HEK293 (cell line): ENCODE measurements around the gene CYP4F22.

Experiments
- CTCF ChIA-PET: fragments of 350-600 bp; formaldehyde crosslinking; extraction: SDS; loops from one replicate; lab custom pipeline; 2021; ENCODE audit warnings: antibody characterized with exemption; lab: Yijun Ruan, JAX
- POLR2A ChIA-PET: fragments of 300-600 bp; formaldehyde crosslinking; extraction: SDS; loops from one replicate; lab custom pipeline; 2020; ENCODE audit warnings: antibody characterized with exemption, inconsistent platforms; lab: Yijun Ruan, JAX
- H3K27ac ChIP-seq: fragments of 200-500 bp; sonication (Bioruptor generic); 2 replicates; pipeline ENCODE4 v1.5.1; 2014; ENCODE audit warnings: low read depth, low read length, control low read depth, inconsistent platforms; ENCODE audit errors: extremely low read depth
- H3K36me3 ChIP-seq, 2 experiments: fragments of 200-500 bp in 1 of 2; sonication (Bioruptor generic) in 1 of 2; 1 replicate in 1 of 2; 2 replicates in 1 of 2; pipeline ENCODE4 v1.5.1; 2014 to 2017; ENCODE audit warnings: inconsistent platforms in 2 of 2, low read length in 2 of 2; ENCODE audit not compliant: control insufficient read depth in 2 of 2, insufficient read depth in 1 of 2
- H3K4me1 ChIP-seq: fragments of 200-500 bp; sonication (Bioruptor generic); 2 replicates; pipeline ENCODE4 v1.5.1; 2014; ENCODE audit warnings: mild to moderate bottlenecking, low read length, inconsistent platforms; ENCODE audit not compliant: control insufficient read depth, insufficient read depth
- H3K4me3 ChIP-seq: 2 replicates; pipeline ENCODE4 v1.5.1; 2011; ENCODE audit warnings: low read depth, mild to moderate bottlenecking, control low read depth, low read length, moderate library complexity
- H3K9me3 ChIP-seq: fragments of 200-500 bp; sonication (Bioruptor generic); 2 replicates; pipeline ENCODE4 v1.5.1; 2014; ENCODE audit warnings: low read depth, low read length, inconsistent platforms; ENCODE audit not compliant: control insufficient read depth, insufficient read depth
- SETDB1 ChIP-seq: IDR thresholded peaks from one replicate; pipeline ENCODE4 v1.6.1; 2017; ENCODE audit warnings: mild to moderate bottlenecking, low read length, moderate library complexity, mixed read lengths; ENCODE audit not compliant: insufficient read length
- TRIM28 ChIP-seq: IDR thresholded peaks from 2 replicates; pipeline ENCODE4 v1.6.1; 2011; ENCODE audit warnings: low read length, control low read depth, borderline replicate concordance
- ZBTB20 ChIP-seq: fragments of 450-650 bp; formaldehyde crosslinking; IDR thresholded peaks from 2 replicates; pipeline ENCODE4 v1.5.1; 2016; ENCODE audit warnings: missing biosample characterization, missing genetic modification characterization
- ZFHX2 ChIP-seq: fragments of 450-650 bp; formaldehyde crosslinking; conservative IDR thresholded peaks from 2 replicates; pipeline ENCODE4 v1.5.1; 2016; ENCODE audit warnings: missing biosample characterization, missing genetic modification characterization
- ZFP41 ChIP-seq: fragments of 450-650 bp; formaldehyde crosslinking; IDR thresholded peaks from 2 replicates; pipeline ENCODE4 v1.5.1; 2016; ENCODE audit warnings: missing biosample characterization, missing genetic modification characterization, borderline replicate concordance
- ZIC2 ChIP-seq: fragments of 450-650 bp; formaldehyde crosslinking; IDR thresholded peaks from 2 replicates; pipeline ENCODE4 v1.5.1; 2016; ENCODE audit warnings: missing biosample characterization, missing genetic modification characterization
- ZNF175 ChIP-seq: fragments of 450-650 bp; formaldehyde crosslinking; IDR thresholded peaks from 2 replicates; pipeline ENCODE4 v1.5.1; 2016; ENCODE audit warnings: missing biosample characterization, missing genetic modification characterization
- ZNF266 ChIP-seq: fragments of 450-650 bp; formaldehyde crosslinking; IDR thresholded peaks from 2 replicates; pipeline ENCODE4 v1.5.1; 2016; ENCODE audit warnings: missing biosample characterization, missing genetic modification characterization, low read depth
- ZNF324 ChIP-seq: fragments of 450-650 bp; formaldehyde crosslinking; IDR thresholded peaks from 2 replicates; pipeline ENCODE4 v1.5.1; 2016; ENCODE audit warnings: missing biosample characterization, missing genetic modification characterization
- ZNF37A ChIP-seq: fragments of 450-650 bp; IDR thresholded peaks from 2 replicates; pipeline ENCODE4 v1.5.1; 2018; ENCODE audit warnings: missing biosample characterization, missing genetic modification characterization
- ZNF660 ChIP-seq: fragments of 450-650 bp; IDR thresholded peaks from 2 replicates; pipeline ENCODE4 v1.5.1; 2018; ENCODE audit warnings: missing biosample characterization, mild to moderate bottlenecking, missing genetic modification characterization
- ZNF768 ChIP-seq: fragments of 450-650 bp; formaldehyde crosslinking; IDR thresholded peaks from 2 replicates; pipeline ENCODE4 v1.5.1; 2018; ENCODE audit warnings: missing biosample characterization, mild to moderate bottlenecking, missing genetic modification characterization
- ZXDB ChIP-seq: fragments of 450-650 bp; formaldehyde crosslinking; IDR thresholded peaks from 2 replicates; pipeline ENCODE4 v1.5.1; 2016; ENCODE audit warnings: missing biosample characterization, missing genetic modification characterization
- TF ChIP-seq, protein P1 (sequence below): fragments of 450-650 bp; formaldehyde crosslinking; IDR thresholded peaks from 2 replicates; pipeline ENCODE4 v1.5.1; 2016; ENCODE audit warnings: missing biosample characterization, missing genetic modification characterization
- TF ChIP-seq, protein P2 (sequence below): fragments of 450-650 bp; formaldehyde crosslinking; IDR thresholded peaks from 2 replicates; pipeline ENCODE4 v1.5.1; 2017; ENCODE audit warnings: missing biosample characterization, mild to moderate bottlenecking, missing genetic modification characterization, moderate library complexity

CYP4F22 gene

DNA sequence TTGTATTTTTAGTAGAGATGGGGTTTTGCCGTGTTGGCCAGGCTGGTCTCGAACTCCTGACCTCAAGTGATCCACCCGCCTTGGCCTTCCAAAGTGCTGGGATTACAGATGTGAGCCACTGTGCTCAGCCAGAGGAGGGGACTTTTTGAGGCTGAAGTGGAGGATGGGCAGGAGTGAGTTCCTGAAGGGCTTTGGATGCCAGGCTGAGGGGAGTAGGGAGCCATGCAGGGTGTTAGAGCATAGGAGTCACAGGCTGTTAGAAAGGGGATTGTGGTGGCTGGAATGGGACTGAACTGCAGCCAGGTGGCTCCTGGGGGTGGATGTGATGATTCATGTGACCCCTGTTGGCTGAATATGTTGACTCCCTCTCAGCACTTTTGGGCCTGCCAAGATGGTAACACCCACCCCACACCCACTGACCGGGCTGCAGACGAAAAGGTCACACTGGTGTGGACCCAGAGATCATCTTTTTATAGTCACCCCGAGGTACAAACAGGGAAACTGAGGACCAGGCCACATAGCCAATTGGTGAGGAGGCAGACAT is 11.2 kb downstream of the CYP4F22 start (continued):
- TF ChIP-seq, protein P1, sequence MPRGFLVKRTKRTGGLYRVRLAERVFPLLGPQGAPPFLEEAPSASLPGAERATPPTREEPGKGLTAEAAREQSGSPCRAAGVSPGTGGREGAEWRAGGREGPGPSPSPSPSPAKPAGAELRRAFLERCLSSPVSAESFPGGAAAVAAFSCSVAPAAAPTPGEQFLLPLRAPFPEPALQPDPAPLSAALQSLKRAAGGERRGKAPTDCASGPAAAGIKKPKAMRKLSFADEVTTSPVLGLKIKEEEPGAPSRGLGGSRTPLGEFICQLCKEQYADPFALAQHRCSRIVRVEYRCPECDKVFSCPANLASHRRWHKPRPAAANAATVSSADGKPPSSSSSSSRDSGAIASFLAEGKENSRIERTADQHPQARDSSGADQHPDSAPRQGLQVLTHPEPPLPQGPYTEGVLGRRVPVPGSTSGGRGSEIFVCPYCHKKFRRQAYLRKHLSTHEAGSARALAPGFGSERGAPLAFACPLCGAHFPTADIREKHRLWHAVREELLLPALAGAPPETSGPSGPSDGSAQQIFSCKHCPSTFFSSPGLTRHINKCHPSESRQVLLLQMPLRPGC (tag by site-specific recombination): no peak
- no peak for TF ChIP-seq ZNF175 (tag by site-specific recombination)
- TF ChIP-seq ZXDB (tag by site-specific recombination): no peak
- TF ChIP-seq TRIM28: no peak
- no peak for TF ChIP-seq ZFP41 (tag by site-specific recombination)
- TF ChIP-seq ZFHX2 (tag by site-specific recombination): peak; percentile 54

- Histone ChIP-seq H3K27ac (no peak overlapping the region), H3K9me3 (no peaks in the 10 kb centered on the region)
- CTCF ChIA-PET: no interaction called here
- TF ChIP-seq ZNF175 (tag by site-specific recombination): no peak
- TF ChIP-seq SETDB1: no peak
- TF ChIP-seq ZNF266: no peak
- TF ChIP-seq ZIC2 (tag by site-specific recombination): no peak
- peak; percentile 95 for TF ChIP-seq ZNF37A (tag by site-specific recombination)
- TF ChIP-seq, protein P2, sequence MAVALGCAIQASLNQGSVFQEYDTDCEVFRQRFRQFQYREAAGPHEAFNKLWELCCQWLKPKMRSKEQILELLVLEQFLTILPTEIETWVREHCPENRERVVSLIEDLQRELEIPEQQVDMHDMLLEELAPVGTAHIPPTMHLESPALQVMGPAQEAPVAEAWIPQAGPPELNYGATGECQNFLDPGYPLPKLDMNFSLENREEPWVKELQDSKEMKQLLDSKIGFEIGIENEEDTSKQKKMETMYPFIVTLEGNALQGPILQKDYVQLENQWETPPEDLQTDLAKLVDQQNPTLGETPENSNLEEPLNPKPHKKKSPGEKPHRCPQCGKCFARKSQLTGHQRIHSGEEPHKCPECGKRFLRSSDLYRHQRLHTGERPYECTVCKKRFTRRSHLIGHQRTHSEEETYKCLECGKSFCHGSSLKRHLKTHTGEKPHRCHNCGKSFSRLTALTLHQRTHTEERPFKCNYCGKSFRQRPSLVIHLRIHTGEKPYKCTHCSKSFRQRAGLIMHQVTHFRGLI (tag by site-specific recombination): no peak
- TF ChIP-seq ZNF660: no peak
- TF ChIP-seq, all 188 proteins: peak for 1
- POLR2A ChIA-PET: no interaction called here
- Histone ChIP-seq H3K4me3 (no peak overlapping the region), H3K4me1 (no peaks in the 10 kb centered on the region), H3K36me3 (no peaks in the 10 kb centered on the region)
Observed at GRCh38 chr19:15524781-15525180, 16.5 kb downstream of the CYP4F22 start.

- CTCF ChIA-PET: no interaction called here
- H3K36me3 ChIP-seq: no peaks in the 10 kb centered on the region
- no peaks in the 10 kb centered on the region for H3K9me3 ChIP-seq
- TF ChIP-seq ZNF324 (tag by site-specific recombination): no peak
- TF ChIP-seq ZNF768 (tag by site-specific recombination): 0 out of 2 replicates have a peak, but pooled peaks have one; percentile 19
- TF ChIP-seq, all 188 proteins: peak for 1
- POLR2A ChIA-PET: no interaction called here
- Histone ChIP-seq H3K4me3 (no peak overlapping the region), H3K27ac (no peak overlapping the region), H3K4me1 (no peaks in the 10 kb centered on the region)
Observed at GRCh38 chr19:15525291-15525690, 17.0 kb downstream of the CYP4F22 start.

- ChIA-PET POLR2A (no interaction called here), CTCF (interaction anchor here (1.0 kb wide), 1 partner anchor 28 kb away, joined by 3 read pairs; no protein-coding TSS in a partner anchor)
- H3K36me3 ChIP-seq: no peaks in the 10 kb centered on the region
- H3K27ac ChIP-seq: no peak overlapping the region
- no peaks in the 10 kb centered on the region for H3K4me1 ChIP-seq
- H3K4me3 ChIP-seq: no peak overlapping the region
- no peaks in the 10 kb centered on the region for H3K9me3 ChIP-seq
- TF ChIP-seq ZBTB20 (tag by site-specific recombination) (no peak), ZNF768 (tag by site-specific recombination) (peak; percentile 67; the same call in 1 of the 2 replicates)
- TF ChIP-seq, all 188 proteins: peak for 1
Observed at GRCh38 chr19:15526408-15526807, 18.1 kb downstream of the CYP4F22 start.
